Liver (tissue), 9 donors: ENCODE data around the gene SORBS2. TPM values are rescaled to one million over a fixed set of nuclear protein-coding genes. Genes with fewer than 3 reads are reported as not detected.

ENCODE experiments used
- DNase-seq: peaks from one replicate; pipeline ENCODE4 v3.0.0-alpha.2; 2017; ENCODE audit warnings: low spot score
- H3K27ac ChIP-seq, 2 donors: one replicate each; pipeline ENCODE4 v1.7.0; 2013; ENCODE audit warnings: inconsistent platforms in 2 of 2, low read length in 2 of 2, control low read depth in 1 of 2, low read depth in 1 of 2, mild to moderate bottlenecking in 1 of 2
- H3K27me3 ChIP-seq, 4 donors: one replicate each; pipeline versions ENCODE4 v1.6.1 to v1.7.0; 2013; ENCODE audit warnings: low read length in 3 of 4, inconsistent platforms in 1 of 4, mild to moderate bottlenecking in 1 of 4, moderate library complexity in 1 of 4; ENCODE audit not compliant: control insufficient read depth in 4 of 4, insufficient read depth in 4 of 4
- H3K36me3 ChIP-seq, 4 donors: one replicate each; pipeline versions ENCODE4 v1.6.1 to v1.7.0; 2013; ENCODE audit warnings: low read length in 3 of 4, mild to moderate bottlenecking in 3 of 4, low read depth in 1 of 4, moderate library complexity in 1 of 4; ENCODE audit not compliant: control insufficient read depth in 4 of 4, insufficient read depth in 3 of 4
- H3K4me1 ChIP-seq, 4 donors: one replicate each; pipeline versions ENCODE4 v1.6.1 to v1.7.0; 2013; ENCODE audit warnings: low read length in 3 of 4, mild to moderate bottlenecking in 3 of 4, moderate library complexity in 1 of 4; ENCODE audit not compliant: control insufficient read depth in 4 of 4, insufficient read depth in 4 of 4
- H3K4me3 ChIP-seq, 3 donors: one replicate each; pipeline versions ENCODE4 v1.6.1 to v1.7.0; 2013; ENCODE audit warnings: low read length in 3 of 3, control low read depth in 1 of 3, low read depth in 1 of 3, mild to moderate bottlenecking in 1 of 3
- H3K9ac ChIP-seq, 2 donors: one replicate each; pipeline ENCODE4 v1.7.0; 2013; ENCODE audit warnings: low read length in 2 of 2, mild to moderate bottlenecking in 2 of 2, moderate library complexity in 2 of 2, control low read depth in 1 of 2, low read depth in 1 of 2
- H3K9me3 ChIP-seq, 4 donors: one replicate each; pipeline versions ENCODE4 v1.6.1 to v1.7.0; 2013; ENCODE audit warnings: low read length in 3 of 4; ENCODE audit not compliant: control insufficient read depth in 4 of 4
- FOXA2 ChIP-seq: IDR thresholded peaks from 2 replicates; pipeline ENCODE4 v1.6.1; 2016; ENCODE audit warnings: antibody characterized with exemption
- GABPA ChIP-seq, 2 donors: IDR thresholded peaks in 1 of 2; conservative IDR thresholded peaks in 1 of 2; 2 replicates each; pipeline ENCODE4 v1.6.1; 2016; ENCODE audit warnings: antibody characterized with exemption in 2 of 2, mild to moderate bottlenecking in 1 of 2, moderate library complexity in 1 of 2
- HNF4A ChIP-seq, 2 donors: conservative IDR thresholded peaks; 2 replicates each; pipeline ENCODE4 v1.6.1; 2016; ENCODE audit warnings: antibody characterized with exemption in 2 of 2, mild to moderate bottlenecking in 2 of 2
- JUND ChIP-seq, 2 donors: IDR thresholded peaks; 2 replicates each; pipeline ENCODE4 v1.6.1; 2016; ENCODE audit warnings: antibody characterized with exemption in 2 of 2
- RXRA ChIP-seq, 2 donors: IDR thresholded peaks; 2 replicates each; pipeline ENCODE4 v1.6.1; 2017 to 2018; ENCODE audit warnings: antibody characterized with exemption in 2 of 2, mild to moderate bottlenecking in 1 of 2
- YY1 ChIP-seq: IDR thresholded peaks from 2 replicates; pipeline ENCODE4 v1.6.1; 2016; ENCODE audit warnings: antibody characterized with exemption, mild to moderate bottlenecking
- WGBS: extraction: QIAGEN DNeasy Blood & Tissue Kit; methylation state at CpG from one replicate; pipeline ENCODE4 v1.1.7; 2013; 5-methylcytosine and 5-hydroxymethylcytosine counted together
- polyA plus RNA-seq, 2 donors: library from polyadenylated mRNA; stranded (reverse) in 1 of 2; unstranded in 1 of 2; fragments of 200-250 nt in 1 of 2; fragments of >200 nt in 1 of 2; fragmentation: Nextera tagmentation in 1 of 2; extraction: Ambion mirVana in 1 of 2; gene quantifications; one replicate each; pipeline versions ENCODE4 v1.2.1 to v1.2.3, GENCODE V29; 2013 to 2015
- total RNA-seq, 2 donors: library from RNA; depleted of rRNA; stranded (reverse); fragments of >200 nt; gene quantifications; one replicate each; pipeline ENCODE4 v1.2.3, GENCODE V29; 2014
- TF ChIP-seq, protein P1 (sequence below): IDR thresholded peaks from 2 replicates; pipeline ENCODE4 v1.6.1; 2016; ENCODE audit warnings: antibody characterized with exemption
- TF ChIP-seq, protein P2 (sequence below): fragments of 150-350 bp; IDR thresholded peaks from 2 replicates; pipeline ENCODE4 v1.5.1; 2017; ENCODE audit warnings: improper control_type of control experiment, low read depth, low read length; ENCODE audit not compliant: missing input control
- TF ChIP-seq, protein P3 (sequence below): IDR thresholded peaks from 2 replicates; pipeline ENCODE4 v1.6.1; 2016; ENCODE audit warnings: antibody characterized with exemption
- donor health status: healthy.
- donor health status: healthy.
- donor health status: healthy.
- donor health status: healthy.
- donor health status: healthy.

SORBS2 gene
- total and polyA plus RNA-seq, 4 donors = 23.3 to 136 (median 59.6) TPM

DNA sequence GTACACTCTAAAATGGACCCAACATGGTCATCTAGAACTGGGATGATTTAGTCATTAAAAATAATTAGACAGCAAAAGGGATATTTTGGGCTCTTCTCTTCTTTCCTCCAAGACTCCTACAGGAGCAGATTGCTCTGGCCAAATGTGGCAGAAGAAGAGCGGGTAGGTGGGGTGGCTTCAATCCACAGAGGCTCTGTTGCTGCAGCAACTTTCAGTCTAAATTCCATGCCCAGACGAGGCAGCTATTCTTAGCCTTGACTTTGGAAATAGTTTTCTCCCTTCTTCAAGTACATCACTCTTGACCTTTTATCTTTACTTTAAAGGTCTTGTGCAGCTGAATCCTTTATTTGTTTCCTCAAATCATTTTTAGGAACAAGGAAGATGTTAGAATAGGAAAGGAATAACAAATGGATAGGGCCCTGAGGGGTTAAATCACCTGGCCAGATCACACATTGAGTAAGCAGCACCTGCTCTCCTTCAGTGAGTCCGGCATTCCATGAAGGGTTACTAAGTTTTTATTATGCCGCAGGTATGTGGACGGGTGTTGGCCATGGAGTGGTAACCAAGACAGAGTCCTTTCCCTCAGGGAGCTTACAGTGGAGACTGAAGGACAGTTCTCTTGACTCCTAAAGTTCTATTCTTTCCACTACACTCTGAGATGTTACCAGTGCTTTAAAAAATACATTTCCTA is 19.3 kb upstream of the SORBS2 start:
- TF ChIP-seq, protein P1, sequence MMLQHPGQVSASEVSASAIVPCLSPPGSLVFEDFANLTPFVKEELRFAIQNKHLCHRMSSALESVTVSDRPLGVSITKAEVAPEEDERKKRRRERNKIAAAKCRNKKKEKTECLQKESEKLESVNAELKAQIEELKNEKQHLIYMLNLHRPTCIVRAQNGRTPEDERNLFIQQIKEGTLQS = no peak
- peak; percentile 3 for TF ChIP-seq YY1
- Histone ChIP-seq H3K36me3 (no peaks in the 10 kb centered on the region), H3K27ac (no peak overlapping the region), H3K4me3 (no peak overlapping the region), H3K4me1 (peaks cover 4 to 22% (median 18%) of the 10 kb centered on the region in 4 donors), H3K9me3 (no peaks in the 10 kb centered on the region), H3K9ac (no peak overlapping the region), H3K27me3 (no peaks in the 10 kb centered on the region)
- DNase-seq = no peak
- 78% methylated on average over 5 of the region's 5 CpGs for WGBS

DNA sequence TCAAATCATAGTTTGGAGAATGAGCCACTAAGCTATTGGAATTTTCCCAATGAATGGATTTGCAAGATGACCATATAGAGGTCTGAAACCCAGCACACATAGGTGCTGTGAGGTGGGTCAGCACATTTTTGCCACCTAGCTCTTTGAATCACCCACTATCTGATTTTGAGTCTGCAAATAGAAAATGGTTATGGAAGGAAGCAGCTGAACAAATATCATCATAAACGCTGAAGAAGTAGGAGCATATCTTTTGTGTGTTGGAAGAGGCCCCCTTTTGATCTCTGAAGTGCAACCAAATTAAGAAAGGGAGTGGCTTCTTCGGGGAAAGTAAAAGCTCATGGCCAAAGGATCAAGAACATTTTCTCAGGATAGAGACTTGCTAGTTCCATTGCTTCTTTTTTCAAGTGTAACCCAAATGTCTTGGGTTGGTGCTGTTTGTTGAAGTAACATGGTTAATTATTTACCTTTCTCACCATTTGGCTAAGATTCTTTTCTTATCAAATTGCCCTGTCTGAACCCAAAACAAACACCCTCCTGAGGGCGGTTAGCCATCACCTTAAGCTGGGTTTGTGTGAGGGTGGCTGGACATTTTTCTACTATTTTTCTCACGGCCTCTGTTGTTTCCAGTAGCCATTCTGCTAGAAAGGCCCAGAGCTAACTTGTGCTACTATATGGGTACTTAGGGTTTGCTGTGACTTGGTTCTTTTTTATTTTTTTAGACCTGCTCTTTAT is 18.4 kb upstream of the SORBS2 start:
- Histone ChIP-seq H3K4me1 (peaks cover 4 to 19% (median 16%) of the 10 kb centered on the region in 4 donors), H3K27ac (no peak overlapping the region), H3K9me3 (no peaks in the 10 kb centered on the region), H3K4me3 (no peak overlapping the region), H3K27me3 (no peaks in the 10 kb centered on the region), H3K9ac (no peak overlapping the region), H3K36me3 (no peaks in the 10 kb centered on the region)
- TF ChIP-seq, protein P2, sequence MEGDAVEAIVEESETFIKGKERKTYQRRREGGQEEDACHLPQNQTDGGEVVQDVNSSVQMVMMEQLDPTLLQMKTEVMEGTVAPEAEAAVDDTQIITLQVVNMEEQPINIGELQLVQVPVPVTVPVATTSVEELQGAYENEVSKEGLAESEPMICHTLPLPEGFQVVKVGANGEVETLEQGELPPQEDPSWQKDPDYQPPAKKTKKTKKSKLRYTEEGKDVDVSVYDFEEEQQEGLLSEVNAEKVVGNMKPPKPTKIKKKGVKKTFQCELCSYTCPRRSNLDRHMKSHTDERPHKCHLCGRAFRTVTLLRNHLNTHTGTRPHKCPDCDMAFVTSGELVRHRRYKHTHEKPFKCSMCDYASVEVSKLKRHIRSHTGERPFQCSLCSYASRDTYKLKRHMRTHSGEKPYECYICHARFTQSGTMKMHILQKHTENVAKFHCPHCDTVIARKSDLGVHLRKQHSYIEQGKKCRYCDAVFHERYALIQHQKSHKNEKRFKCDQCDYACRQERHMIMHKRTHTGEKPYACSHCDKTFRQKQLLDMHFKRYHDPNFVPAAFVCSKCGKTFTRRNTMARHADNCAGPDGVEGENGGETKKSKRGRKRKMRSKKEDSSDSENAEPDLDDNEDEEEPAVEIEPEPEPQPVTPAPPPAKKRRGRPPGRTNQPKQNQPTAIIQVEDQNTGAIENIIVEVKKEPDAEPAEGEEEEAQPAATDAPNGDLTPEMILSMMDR = no peak
- no peak for TF ChIP-seq GABPA (IDR thresholded peaks at IDR 0.05 in 1 of 2, conservative IDR thresholded peaks at IDR 0.05 in 1 of 2)
- TF ChIP-seq HNF4A (conservative IDR thresholded peaks at IDR 0.05) = peak; percentile 53 to 57
- TF ChIP-seq FOXA2 = peak; percentile 22
- TF ChIP-seq JUND (IDR thresholded peaks at IDR 0.05) = peak in 1 of 2 donors; percentile 27
- TF ChIP-seq YY1 = peak; percentile 42
- TF ChIP-seq RXRA (IDR thresholded peaks at IDR 0.05) = peak; percentile 13 to 50
- no peak for DNase-seq
- WGBS = 33% methylated on average over 4 of the region's 4 CpGs

DNA sequence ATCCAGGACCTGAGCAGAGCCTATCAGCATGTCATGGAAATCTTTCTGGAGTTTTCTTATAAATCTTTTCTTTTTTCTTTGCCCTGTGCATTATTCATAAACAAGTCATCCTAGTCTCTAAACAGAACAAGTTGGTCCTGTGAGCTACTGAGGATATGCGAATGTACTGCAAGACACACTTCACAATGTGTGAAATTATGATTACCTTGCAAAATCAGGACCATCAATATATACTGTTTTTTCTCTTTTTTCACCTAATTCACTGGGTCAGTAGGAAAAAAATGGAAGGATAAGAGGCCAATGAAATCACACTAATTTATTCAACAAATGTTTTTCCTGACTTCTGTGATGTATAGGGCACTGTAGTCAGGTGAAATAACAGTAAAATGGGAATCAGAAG is 14.4 kb upstream of the SORBS2 start:
- H3K27me3 ChIP-seq = no peaks in the 10 kb centered on the region
- 5% methylated on average over 1 of the region's 1 CpG for WGBS
- no peak for DNase-seq
- TF ChIP-seq, protein P3, sequence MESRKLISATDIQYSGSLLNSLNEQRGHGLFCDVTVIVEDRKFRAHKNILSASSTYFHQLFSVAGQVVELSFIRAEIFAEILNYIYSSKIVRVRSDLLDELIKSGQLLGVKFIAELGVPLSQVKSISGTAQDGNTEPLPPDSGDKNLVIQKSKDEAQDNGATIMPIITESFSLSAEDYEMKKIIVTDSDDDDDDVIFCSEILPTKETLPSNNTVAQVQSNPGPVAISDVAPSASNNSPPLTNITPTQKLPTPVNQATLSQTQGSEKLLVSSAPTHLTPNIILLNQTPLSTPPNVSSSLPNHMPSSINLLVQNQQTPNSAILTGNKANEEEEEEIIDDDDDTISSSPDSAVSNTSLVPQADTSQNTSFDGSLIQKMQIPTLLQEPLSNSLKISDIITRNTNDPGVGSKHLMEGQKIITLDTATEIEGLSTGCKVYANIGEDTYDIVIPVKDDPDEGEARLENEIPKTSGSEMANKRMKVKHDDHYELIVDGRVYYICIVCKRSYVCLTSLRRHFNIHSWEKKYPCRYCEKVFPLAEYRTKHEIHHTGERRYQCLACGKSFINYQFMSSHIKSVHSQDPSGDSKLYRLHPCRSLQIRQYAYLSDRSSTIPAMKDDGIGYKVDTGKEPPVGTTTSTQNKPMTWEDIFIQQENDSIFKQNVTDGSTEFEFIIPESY = no peak
- H3K27ac ChIP-seq = no peak overlapping the region
- peaks cover 4 to 14% (median 13%) of the 10 kb centered on the region in 4 donors for H3K4me1 ChIP-seq
- H3K36me3 ChIP-seq = no peaks in the 10 kb centered on the region
- H3K9ac ChIP-seq = no peak overlapping the region
- no peaks in the 10 kb centered on the region for H3K9me3 ChIP-seq
- no peak overlapping the region for H3K4me3 ChIP-seq
